Uterus (tissue), 2 donors: Measurements from ENCODE around the gene NPHP4.

Source experiments
- CTCF ChIP-seq, 4 experiments: fragments of 200-600 bp in 2 of 4; fragments of 450-650 bp in 2 of 4; sonication (generic) in 2 of 4; IDR thresholded peaks; one replicate each; pipeline ENCODE4 v1.5.1; 2016 to 2019; ENCODE audit warnings: antibody characterized with exemption in 4 of 4, mild to moderate bottlenecking in 2 of 4, moderate library complexity in 1 of 4
- POLR2A ChIP-seq, 2 donors: fragments of 450-650 bp; IDR thresholded peaks; one replicate each; pipeline ENCODE4 v1.6.1; 2016; ENCODE audit warnings: antibody characterized with exemption in 2 of 2, mild to moderate bottlenecking in 1 of 2, moderate library complexity in 1 of 2

GRCh38 chr1:5921671-5922070 lies 70.6 kb downstream of the NPHP4 start:
- TF ChIP-seq POLR2A (IDR thresholded peaks at IDR 0.05) (no peak), CTCF (IDR thresholded peaks at IDR 0.05) (no peak)
